A549 (cell line): Measurements from ENCODE around the gene TUBA4A. TPM values are rescaled to one million over a fixed set of nuclear protein-coding genes. Genes with fewer than 3 reads are reported as not detected.

Experiments used
- ATAC-seq, 2 experiments: fragments of 200-7000 bp in 1 of 2; fragments of >200 bp in 1 of 2; cut with Nextera tagmentation in 1 of 2; cut with Tn5 transposase in 1 of 2; 3 replicates each; pipeline versions ENCODE4 v1.8.0 to v1.9.1; 2018 to 2020; ENCODE audit warnings: mild to moderate bottlenecking in 1 of 2, moderate library complexity in 1 of 2
- CTCF ChIA-PET: fragments of 300-600 bp; sonication (Branson Sonifier 250); formaldehyde crosslinking; extraction: SDS; loops from one replicate; lab custom pipeline; 2021; ENCODE audit warnings: antibody characterized with exemption, inconsistent platforms; lab: Yijun Ruan, JAX
- POLR2A ChIA-PET: fragments of 350-600 bp; formaldehyde crosslinking; extraction: SDS; loops from one replicate; lab custom pipeline; 2021; ENCODE audit warnings: antibody characterized with exemption, inconsistent platforms; lab: Yijun Ruan, JAX
- DNase-seq, 2 experiments: peaks; one replicate each; pipeline versions ENCODE4 v3.0.0 to v3.0.0-alpha.2; 2011 to 2016; ENCODE audit warnings: low read depth in 1 of 2, low spot score in 1 of 2
- FAIRE-seq: peaks from 2 replicates; lab custom pipeline; 2011; peaks lifted over from hg19 to GRCh38; lab: Jason Lieb, UNC
- H3K27ac ChIP-seq, 2 experiments: fragments of >200 bp; sonication (Bioruptor Twin); formaldehyde crosslinking; 3 replicates each; pipeline ENCODE4 v1.5.1; 2016 to 2017
- H3K4me1 ChIP-seq: fragments of >200 bp; sonication (Bioruptor Twin); formaldehyde crosslinking; 3 replicates; pipeline ENCODE4 v1.6.1; 2016
- H3K4me2 ChIP-seq: fragments of >200 bp; sonication (Bioruptor Twin); formaldehyde crosslinking; 3 replicates; pipeline ENCODE4 v1.6.1; 2016
- H3K4me3 ChIP-seq: fragments of >200 bp; sonication (Bioruptor Twin); formaldehyde crosslinking; 3 replicates; pipeline ENCODE4 v1.5.1; 2016
- H3K9me3 ChIP-seq: fragments of >200 bp; sonication (Bioruptor Twin); formaldehyde crosslinking; 3 replicates; pipeline ENCODE4 v1.6.1; 2016
- CEBPB ChIP-seq, 2 experiments: fragments of >200 bp in 1 of 2; sonication (Bioruptor Twin) in 1 of 2; formaldehyde crosslinking in 1 of 2; IDR thresholded peaks; 2 replicates each; pipeline ENCODE4 v1.6.1; 2012 to 2016
- CHD2 ChIP-seq: fragments of 150-350 bp; IDR thresholded peaks from 2 replicates; pipeline ENCODE4 v1.6.1; 2014; ENCODE audit warnings: low read length; ENCODE audit not compliant: partially characterized antibody
- EHF ChIP-seq: fragments of 250-450 bp; sonication (Bioruptor Pico); IDR thresholded peaks from 2 replicates; pipeline ENCODE4 v1.5.0; 2020; ENCODE audit warnings: mild to moderate bottlenecking
- GATA3 ChIP-seq: IDR thresholded peaks from 2 replicates; pipeline ENCODE4 v1.6.1; 2012; ENCODE audit warnings: borderline replicate concordance
- HDAC2 ChIP-seq: fragments of 200-600 bp; sonication (generic); IDR thresholded peaks from 2 replicates; pipeline ENCODE4 v1.6.1; 2016
- HOXA7 ChIP-seq: fragments of 250-450 bp; sonication (Bioruptor Pico); IDR thresholded peaks from 2 replicates; pipeline ENCODE4 v1.5.0; 2020; ENCODE audit warnings: mild to moderate bottlenecking, moderate library complexity
- HOXB5 ChIP-seq: fragments of 250-450 bp; sonication (Bioruptor Pico); IDR thresholded peaks from 2 replicates; pipeline ENCODE4 v1.5.0; 2020; ENCODE audit warnings: mild to moderate bottlenecking, moderate library complexity
- JUN ChIP-seq, 2 experiments: fragments of >200 bp; sonication (Bioruptor Twin); formaldehyde crosslinking; IDR thresholded peaks; 2 replicates in 1 of 2; 3 replicates in 1 of 2; pipeline ENCODE4 v1.6.1; 2016 to 2017
- JUNB ChIP-seq: fragments of >200 bp; sonication (Bioruptor Twin); formaldehyde crosslinking; IDR thresholded peaks from 2 replicates; pipeline ENCODE4 v1.6.1; 2016
- KDM1A ChIP-seq: fragments of 200-600 bp; sonication (generic); IDR thresholded peaks from 2 replicates; pipeline ENCODE4 v1.6.1; 2016; ENCODE audit warnings: low read depth, mild to moderate bottlenecking
- MYC ChIP-seq: IDR thresholded peaks from 2 replicates; pipeline ENCODE4 v1.6.1; 2012; ENCODE audit warnings: mild to moderate bottlenecking, inconsistent platforms, low read length, improper control_type of control experiment, borderline replicate concordance
- PHF8 ChIP-seq: fragments of 200-600 bp; sonication (generic); IDR thresholded peaks from 2 replicates; pipeline ENCODE4 v1.6.1; 2016; ENCODE audit warnings: low read depth, mild to moderate bottlenecking, antibody characterized with exemption, moderate library complexity, borderline replicate concordance
- POLR2A ChIP-seq: IDR thresholded peaks from 2 replicates; pipeline ENCODE4 v1.6.1; 2012; ENCODE audit warnings: mild to moderate bottlenecking, low read length
- RCOR1 ChIP-seq: fragments of 150-350 bp; IDR thresholded peaks from 2 replicates; pipeline ENCODE4 v1.6.1; 2014; ENCODE audit warnings: antibody characterized with exemption, low read length, low read depth
- SMC3 ChIP-seq: fragments of >200 bp; sonication (Bioruptor Twin); formaldehyde crosslinking; IDR thresholded peaks from 3 replicates; pipeline ENCODE4 v1.6.1; 2018; ENCODE audit warnings: inconsistent platforms
- SREBF2 ChIP-seq: fragments of 450-650 bp; IDR thresholded peaks from 2 replicates; pipeline ENCODE4 v1.6.1; 2014; ENCODE audit warnings: mild to moderate bottlenecking, moderate library complexity
- TFCP2L1 ChIP-seq: fragments of 250-450 bp; sonication (Bioruptor Pico); IDR thresholded peaks from 2 replicates; pipeline ENCODE4 v1.5.0; 2021; ENCODE audit warnings: mild to moderate bottlenecking
- ZSCAN20 ChIP-seq: fragments of 250-450 bp; sonication (Bioruptor Pico); IDR thresholded peaks from 2 replicates; pipeline ENCODE4 v1.8.0; 2022; ENCODE audit warnings: mild to moderate bottlenecking, moderate library complexity
- WGBS: methylation state at CpG from one replicate; pipeline ENCODE4 v1.1.6; 2017; ENCODE audit errors: missing lambda C conversion rate; 5-methylcytosine and 5-hydroxymethylcytosine counted together
- polyA plus RNA-seq, 4 experiments: library from polyadenylated mRNA; depleted of rRNA in 3 of 4; stranded (reverse); fragments of >200 nt; fragmentation: RNase III in 1 of 4; extraction: RNeasy Plus Mini Kit Qiagen cat#74134 plus additional on column Dnase treatment in 1 of 4; gene quantifications; 2 replicates in 3 of 4; 3 replicates in 1 of 4; pipeline ENCODE4 v1.2.3, GENCODE V29; 2011 to 2017
- TF ChIP-seq, protein P1 (sequence below): fragments of >200 bp; sonication (Bioruptor Twin); formaldehyde crosslinking; IDR thresholded peaks from 3 replicates; pipeline ENCODE4 v1.5.1; 2016
- TF ChIP-seq, protein P2 (sequence below): fragments of 200-600 bp; sonication (generic); IDR thresholded peaks from 2 replicates; pipeline ENCODE4 v1.6.1; 2016; ENCODE audit warnings: antibody characterized with exemption, mild to moderate bottlenecking, moderate library complexity

TUBA4A gene
- polyA plus RNA-seq, 2 of the 4 experiments (the other 2 are of a cell fraction): 222 to 450 TPM

DNA sequence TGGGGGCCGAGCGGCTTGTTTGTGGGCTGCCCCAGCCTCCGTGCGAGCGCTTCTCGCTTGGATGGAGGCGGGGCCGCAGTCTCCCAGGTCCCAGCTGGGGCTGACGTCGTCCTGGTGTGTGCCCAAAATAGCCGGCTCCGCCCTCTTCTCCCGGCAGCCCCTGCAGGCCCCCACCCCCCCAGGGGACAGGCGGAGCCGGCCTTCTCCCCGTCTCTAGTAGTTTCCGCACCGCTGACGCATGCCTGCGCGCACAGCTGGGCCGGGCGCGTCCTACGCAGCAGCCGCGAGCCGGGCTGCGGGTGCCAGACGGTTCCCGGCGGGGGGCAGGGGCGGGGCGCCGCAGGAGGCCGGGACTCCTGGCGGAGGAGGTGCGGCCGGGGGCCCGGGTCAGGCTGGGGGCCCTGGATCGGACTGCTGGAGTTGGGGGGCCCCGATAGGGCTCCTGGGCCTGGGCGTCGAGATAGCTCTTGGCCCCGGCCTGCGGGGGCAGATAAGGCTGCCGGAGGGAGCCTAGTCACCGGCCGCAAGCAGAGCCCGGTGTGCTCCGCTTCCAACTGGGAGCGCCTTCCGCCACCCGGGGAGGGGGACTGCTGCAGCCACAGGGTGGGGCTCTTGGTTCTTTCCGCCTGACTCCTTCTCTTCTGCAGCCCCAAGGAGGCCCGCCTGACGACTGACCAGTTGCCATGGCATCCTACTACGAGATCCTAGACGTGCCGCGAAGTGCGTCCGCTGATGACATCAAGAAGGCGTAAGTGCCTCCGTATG is 25.6 kb upstream of the TUBA4A start, which contains the start of gene DNAJB2 (continued):
- TF ChIP-seq MYC: peak; percentile 30; the same call in 1 of the 2 replicates
- no peak for TF ChIP-seq ZSCAN20
- TF ChIP-seq GATA3: peak; percentile 66; the same call in 1 of the 2 replicates
- peak; percentile 36; the same call in 2 of the 3 replicates for TF ChIP-seq SMC3
- no peak for TF ChIP-seq SREBF2
- peak; percentile 85 to 95; a peak in 4 of 5 replicates for TF ChIP-seq JUN (IDR thresholded peaks at IDR 0.05)
- TF ChIP-seq, protein P1, sequence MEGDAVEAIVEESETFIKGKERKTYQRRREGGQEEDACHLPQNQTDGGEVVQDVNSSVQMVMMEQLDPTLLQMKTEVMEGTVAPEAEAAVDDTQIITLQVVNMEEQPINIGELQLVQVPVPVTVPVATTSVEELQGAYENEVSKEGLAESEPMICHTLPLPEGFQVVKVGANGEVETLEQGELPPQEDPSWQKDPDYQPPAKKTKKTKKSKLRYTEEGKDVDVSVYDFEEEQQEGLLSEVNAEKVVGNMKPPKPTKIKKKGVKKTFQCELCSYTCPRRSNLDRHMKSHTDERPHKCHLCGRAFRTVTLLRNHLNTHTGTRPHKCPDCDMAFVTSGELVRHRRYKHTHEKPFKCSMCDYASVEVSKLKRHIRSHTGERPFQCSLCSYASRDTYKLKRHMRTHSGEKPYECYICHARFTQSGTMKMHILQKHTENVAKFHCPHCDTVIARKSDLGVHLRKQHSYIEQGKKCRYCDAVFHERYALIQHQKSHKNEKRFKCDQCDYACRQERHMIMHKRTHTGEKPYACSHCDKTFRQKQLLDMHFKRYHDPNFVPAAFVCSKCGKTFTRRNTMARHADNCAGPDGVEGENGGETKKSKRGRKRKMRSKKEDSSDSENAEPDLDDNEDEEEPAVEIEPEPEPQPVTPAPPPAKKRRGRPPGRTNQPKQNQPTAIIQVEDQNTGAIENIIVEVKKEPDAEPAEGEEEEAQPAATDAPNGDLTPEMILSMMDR: 0 out of 3 replicates have a peak, but pooled peaks have one; percentile 17
- TF ChIP-seq HOXA7 (CRISPR knock-in tag): no peak
- peak; percentile 52 for TF ChIP-seq POLR2A
- no peak for TF ChIP-seq HDAC2
- TF ChIP-seq, protein P2, sequence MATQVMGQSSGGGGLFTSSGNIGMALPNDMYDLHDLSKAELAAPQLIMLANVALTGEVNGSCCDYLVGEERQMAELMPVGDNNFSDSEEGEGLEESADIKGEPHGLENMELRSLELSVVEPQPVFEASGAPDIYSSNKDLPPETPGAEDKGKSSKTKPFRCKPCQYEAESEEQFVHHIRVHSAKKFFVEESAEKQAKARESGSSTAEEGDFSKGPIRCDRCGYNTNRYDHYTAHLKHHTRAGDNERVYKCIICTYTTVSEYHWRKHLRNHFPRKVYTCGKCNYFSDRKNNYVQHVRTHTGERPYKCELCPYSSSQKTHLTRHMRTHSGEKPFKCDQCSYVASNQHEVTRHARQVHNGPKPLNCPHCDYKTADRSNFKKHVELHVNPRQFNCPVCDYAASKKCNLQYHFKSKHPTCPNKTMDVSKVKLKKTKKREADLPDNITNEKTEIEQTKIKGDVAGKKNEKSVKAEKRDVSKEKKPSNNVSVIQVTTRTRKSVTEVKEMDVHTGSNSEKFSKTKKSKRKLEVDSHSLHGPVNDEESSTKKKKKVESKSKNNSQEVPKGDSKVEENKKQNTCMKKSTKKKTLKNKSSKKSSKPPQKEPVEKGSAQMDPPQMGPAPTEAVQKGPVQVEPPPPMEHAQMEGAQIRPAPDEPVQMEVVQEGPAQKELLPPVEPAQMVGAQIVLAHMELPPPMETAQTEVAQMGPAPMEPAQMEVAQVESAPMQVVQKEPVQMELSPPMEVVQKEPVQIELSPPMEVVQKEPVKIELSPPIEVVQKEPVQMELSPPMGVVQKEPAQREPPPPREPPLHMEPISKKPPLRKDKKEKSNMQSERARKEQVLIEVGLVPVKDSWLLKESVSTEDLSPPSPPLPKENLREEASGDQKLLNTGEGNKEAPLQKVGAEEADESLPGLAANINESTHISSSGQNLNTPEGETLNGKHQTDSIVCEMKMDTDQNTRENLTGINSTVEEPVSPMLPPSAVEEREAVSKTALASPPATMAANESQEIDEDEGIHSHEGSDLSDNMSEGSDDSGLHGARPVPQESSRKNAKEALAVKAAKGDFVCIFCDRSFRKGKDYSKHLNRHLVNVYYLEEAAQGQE: no peak
- TF ChIP-seq PHF8: peak; percentile 80
- no peak for TF ChIP-seq CEBPB (IDR thresholded peaks at IDR 0.05)
- no peak for TF ChIP-seq TFCP2L1 (CRISPR knock-in tag)
- no peak for TF ChIP-seq EHF (CRISPR knock-in tag)
- TF ChIP-seq, all 56 proteins: peak for 15

DNA sequence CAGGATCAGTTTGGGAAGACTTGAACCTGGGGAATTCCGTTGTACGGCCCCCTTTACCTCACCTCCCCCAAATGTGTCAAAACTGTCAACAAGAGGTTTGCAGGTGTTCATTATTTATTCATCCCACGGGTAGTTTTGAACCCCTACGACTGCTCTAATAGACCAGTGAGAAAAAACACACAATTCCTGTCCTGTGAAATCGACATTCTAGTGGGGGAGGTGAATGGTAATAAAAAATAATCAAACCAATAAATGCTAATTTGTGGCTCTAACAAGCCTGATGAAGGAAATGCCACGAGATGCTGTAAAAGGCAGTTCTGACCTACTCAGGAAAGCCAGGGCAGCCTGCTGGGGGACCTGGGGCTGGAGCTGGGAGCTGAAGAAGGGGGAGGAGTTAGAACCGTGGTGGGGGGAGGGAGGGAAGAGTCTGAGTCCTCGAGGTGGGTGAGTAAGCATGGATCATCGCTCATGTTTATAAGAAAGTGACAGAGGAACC is 25.0 kb upstream of the TUBA4A start:
- DNase-seq: no peak
- POLR2A ChIA-PET: interaction anchor here (0.5 to 3.0 kb wide), 13 partner anchors 13 to 102 kb away, joined by 3 to 51 read pairs (median 6); partner anchors contain the start of genes ABCB6, ANKZF1, ATG9A and CNPPD1
- 28% methylated on average over 9 of the region's 9 CpGs for WGBS
- peak overlapping the region; percentile 96 to 99 for H3K27ac ChIP-seq
- H3K4me3 ChIP-seq: peak overlapping the region; percentile 66
- TF ChIP-seq HOXB5 (CRISPR knock-in tag) (0 out of 2 replicates have a peak, but pooled peaks have one; percentile 21), KDM1A (no peak), JUNB (peak; percentile 84; the same call in 1 of the 2 replicates), CHD2 (peak; percentile 40), RCOR1 (no peak)
- TF ChIP-seq, all 56 proteins: peak for 3
- Histone ChIP-seq H3K4me2 (peak overlapping the region; percentile 95), H3K4me1 (peaks cover 60% of the 10 kb centered on the region), H3K9me3 (no peaks in the 10 kb centered on the region)
- no peak for FAIRE-seq
- CTCF ChIA-PET: interaction anchor here (0.6 to 16.2 kb wide), 25 partner anchors 8 to 266 kb away, joined by 3 to 540 read pairs (median 5); partner anchors contain the start of genes ABCB6, ANKZF1, CNPPD1 and GLB1L
- ATAC-seq: no peak; a peak in 1 of 6 replicates
